ENCODE measurements around the gene CADM2.
"Not testable (repeated sequence)": the region's sequence is repeated elsewhere in the genome, so short reads cannot be mapped to it uniquely, and the experiment has no call there.

The CADM2 gene

DNA sequence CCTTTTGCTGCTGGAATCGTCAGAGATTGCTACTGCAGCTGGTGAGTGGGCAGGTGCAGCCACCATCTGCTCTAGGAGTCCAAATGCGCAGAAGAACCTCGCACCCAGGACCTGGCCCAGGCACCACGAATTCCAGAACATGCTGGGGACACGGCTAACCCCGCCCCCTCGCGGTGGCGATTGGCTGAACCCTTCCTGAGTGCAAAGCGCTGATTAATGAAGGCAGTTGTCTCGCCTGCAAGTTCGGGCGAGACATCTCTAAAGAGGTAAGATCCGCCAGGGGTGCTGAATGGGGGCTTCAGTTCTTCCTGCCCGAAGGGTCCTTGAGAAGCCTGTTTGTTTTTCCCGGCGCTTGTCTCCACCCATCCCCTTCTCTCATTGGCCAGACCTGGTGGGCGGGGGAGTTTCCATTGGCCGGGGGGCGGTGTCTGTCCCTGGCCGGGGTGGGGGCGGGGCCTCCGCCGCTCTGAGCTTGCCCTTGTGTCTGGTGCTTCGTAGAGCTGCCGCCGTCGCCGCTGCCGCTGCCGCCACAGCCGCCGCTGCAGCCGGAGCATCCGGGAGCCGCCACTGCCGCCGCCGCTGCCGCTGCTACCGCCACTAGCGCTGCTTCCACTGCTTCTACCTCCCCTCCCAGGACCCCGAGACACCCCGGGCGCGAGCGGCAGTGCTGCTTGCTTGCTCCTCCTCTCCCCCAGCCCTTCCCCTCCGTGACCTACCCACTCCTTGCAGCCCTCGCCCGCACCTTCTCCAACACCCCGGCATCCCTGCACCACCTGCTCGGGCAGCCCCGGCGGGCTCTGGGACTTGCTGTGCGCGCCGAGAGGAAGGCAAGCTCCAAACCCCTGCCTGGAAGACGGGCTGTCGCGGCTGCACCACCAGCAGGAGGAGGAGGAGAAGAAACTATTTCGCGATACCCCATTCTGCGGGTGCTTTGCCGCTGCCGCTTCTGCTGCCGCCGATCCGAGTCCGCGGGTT is at the start of gene CADM2:
Gene CADM2 (plus strand): TSS at position 495 of the 975 bp plus-strand sequence.
- DNase-seq (ENCODE audit: low spot score) = peak; percentile 96

DNA sequence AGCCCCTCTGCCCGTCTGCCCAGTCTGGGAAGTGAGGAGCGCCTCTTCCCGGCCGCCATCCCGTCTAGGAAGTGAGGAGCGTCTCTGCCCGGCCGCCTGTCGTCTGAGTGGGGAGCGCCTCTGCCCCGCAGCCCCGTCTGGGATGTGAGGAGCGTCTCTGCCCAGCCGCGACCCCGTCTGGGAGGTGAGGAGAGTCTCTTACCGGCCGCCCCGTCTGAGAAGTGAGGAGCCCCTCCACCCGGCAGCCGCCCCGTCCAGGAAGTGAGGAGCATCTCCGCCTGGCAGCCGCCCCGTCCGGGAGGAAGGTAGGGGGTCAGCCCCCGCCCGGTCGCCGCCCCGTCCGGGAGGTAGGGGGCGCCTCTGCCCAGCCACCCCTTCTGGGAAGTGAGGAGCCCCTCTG is 40.2 kb upstream of the CADM2 start:
- not testable (repeated sequence) for DNase-seq (ENCODE audit: low spot score)

DNA sequence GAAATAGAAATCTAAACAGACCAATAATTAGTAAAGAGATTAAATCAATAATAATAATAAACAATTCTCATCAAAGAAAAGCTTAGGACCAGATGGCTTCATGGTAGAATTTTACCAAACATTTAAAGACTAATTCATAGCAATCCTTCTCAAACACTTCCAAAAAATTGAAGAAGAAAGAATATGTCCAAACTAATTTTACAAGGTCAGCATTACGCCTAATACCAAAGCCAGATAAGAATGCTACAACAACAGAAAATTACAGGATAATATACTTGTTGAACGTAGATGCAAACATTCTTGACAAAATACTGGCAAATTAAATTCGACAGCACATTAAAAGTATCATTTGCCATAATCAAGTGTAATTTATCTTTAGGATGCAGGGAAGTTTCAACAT is 36.1 kb upstream of the CADM2 start:
- DNase-seq (ENCODE audit: low spot score) = no peak

DNA sequence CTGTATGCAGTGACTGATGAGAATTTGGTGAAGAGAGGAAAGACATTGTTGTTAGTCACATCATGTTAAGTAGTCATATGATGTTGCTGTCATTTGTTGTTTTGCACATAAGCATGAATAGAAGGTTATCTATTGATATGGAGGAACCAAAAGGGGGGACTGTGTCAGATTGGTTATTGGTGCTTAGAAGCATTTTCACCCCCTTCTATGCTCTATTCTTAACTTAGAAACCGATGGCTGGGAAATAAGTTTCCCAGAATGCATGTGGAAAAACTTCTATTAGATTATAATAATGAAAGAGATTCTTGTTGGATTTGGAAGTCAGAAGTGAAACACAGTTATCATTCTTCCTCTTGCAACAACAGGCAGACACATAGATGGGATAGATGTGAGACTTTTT is 33.2 kb upstream of the CADM2 start:
- DNase-seq (ENCODE audit: low spot score) = no peak

DNA sequence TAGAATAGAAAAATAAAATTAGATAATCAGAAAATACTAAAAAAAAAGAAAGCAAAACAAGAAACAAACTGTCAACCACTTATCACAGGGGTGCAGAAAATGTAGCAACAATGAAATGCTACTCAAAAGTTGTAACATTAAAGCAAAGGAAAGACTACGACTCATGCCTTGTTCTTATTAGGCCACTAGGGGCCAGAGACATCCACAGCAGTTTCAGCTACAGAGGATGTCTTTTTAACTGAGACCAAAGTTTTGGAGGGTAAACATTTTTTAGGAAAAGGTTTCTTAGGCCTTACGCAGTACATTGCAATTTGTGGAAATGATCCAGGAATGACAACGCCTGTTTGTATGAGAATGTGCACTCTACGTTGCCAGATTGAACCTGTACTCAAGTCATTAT is 15.4 kb upstream of the CADM2 start:
- DNase-seq (ENCODE audit: low spot score) = peak; percentile 5

DNA sequence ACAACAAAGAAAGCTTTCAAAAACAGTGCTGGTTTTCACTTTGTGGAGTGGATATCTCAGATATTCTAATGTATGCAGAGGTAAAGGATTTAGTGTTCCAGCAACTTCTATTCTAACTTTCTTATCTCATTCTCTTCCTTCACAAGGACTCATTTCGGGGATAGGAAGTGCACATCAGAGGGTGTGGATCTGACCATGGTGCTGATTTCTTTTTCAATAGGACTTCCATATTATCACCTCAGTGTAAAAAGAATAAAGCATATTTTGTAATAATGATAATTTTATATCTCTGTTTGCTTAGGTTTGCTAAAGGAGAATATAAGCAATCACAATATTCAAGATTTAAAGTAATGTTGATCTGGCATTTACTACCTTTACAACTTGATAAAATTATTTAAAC is 12.5 kb upstream of the CADM2 start:
- no peak for DNase-seq (ENCODE audit: low spot score)

DNA sequence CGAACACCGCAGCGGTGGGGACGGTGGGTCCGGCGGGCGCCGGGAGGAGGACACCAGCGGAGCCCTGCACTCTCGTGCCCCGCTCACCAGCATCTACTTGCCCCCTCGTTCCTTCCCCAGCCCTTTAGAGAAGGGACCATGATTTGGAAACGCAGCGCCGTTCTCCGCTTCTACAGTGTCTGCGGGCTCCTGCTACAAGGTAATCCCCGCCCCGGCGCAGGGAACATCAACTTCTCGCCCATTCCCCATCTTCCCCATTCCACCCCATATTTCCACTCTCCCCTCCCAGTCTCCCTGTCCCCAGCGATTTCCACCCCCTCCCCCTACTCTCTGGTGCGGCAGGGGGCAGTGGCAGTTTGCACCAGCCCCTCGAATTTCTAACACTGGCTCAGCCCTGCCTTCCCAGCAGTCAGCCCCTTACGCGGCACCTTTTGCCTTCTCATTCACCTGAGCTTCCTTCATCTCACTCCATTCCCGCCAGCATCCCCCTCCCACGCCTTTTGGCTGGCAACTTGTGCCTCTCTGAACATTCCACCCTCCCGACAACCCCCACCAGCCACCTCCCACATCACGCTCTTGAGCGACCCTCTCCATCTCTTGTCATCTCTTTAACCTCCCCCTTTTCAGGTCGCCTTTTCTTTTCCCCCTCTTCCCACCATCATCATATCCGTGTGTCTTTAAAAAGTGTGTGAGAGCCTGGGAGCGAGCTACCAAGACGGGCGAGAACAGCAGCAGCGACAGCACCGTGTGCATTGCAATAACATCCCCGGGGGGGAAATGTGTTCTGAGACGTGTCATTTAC is 882 bp downstream of the CADM2 start:
- peak; percentile 63 for DNase-seq (ENCODE audit: low spot score)

DNA sequence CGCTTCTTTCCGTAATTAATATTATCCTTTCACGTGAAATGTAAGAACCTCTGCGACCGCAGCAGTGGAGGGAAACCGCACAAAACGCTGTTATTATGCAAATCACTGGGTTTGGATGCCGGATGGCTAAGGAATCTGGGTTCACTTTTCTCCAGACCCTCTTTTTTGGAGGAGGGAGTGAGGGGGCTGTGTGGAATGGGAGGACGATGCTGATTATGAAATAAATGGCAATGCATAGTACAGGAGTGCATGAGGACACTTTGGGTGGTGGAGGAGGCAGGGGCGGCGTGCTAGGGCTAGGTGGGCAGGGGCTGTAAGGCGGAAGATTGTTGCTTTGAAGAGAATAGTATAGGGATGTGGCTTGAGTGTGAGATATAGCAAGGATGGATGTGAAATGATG is 1.8 kb downstream of the CADM2 start:
- no peak for DNase-seq (ENCODE audit: low spot score)

DNA sequence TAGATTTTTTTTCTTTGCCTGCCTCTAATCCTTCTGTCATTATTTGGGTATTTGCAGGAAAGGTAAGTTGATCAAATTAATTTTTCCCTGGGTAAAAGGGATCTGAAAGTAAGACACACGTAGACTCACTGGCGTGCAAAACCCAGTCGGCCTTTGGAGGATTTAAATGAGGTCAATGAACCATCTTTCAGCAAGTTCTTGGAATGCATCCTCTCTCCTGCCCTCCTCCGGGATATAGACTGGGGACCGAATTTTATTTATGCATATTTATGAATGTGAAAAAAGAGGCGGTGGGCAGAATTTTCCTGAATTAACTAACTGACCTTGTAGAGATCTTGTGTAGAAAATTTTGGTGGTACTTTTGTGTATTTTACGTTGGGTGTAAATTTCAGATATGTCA is 2.2 kb downstream of the CADM2 start:
- peak; percentile 76 for DNase-seq (ENCODE audit: low spot score)

DNA sequence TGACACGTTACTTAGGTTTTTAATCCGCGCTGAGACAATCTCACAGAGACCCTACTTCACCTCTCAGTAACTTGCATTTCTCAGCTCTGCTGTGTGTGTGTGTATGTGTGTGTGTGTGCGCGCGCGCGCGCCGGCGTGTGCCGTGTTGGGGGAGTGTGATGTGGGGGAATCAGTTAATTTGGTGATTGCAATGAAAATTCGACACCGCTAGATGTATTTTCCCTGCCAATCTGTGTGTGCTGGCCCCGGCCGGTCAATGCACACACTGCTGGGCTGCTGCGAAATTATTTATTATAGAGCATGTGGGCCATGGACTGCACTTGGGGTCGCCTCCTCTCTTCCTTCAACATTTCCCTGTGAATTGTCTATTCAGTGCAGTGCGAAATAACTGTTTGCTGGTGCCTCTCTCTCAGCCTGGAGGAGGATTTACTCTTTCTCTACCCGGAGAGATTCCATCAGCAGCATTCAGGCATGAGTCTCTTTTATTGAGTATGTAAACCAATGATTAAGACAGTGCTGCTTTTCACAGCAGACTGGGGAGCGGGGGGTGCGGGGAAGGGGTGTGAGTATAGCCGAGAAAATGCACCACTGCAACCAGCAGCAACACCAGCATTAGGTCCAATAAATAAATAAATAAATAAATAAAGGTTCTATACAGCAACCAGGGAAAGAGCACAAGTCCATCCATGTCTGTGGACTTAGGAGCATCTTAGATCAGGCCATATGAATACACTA is 2.9 kb downstream of the CADM2 start:
- DNase-seq (ENCODE audit: low spot score) = peak; percentile 55

DNA sequence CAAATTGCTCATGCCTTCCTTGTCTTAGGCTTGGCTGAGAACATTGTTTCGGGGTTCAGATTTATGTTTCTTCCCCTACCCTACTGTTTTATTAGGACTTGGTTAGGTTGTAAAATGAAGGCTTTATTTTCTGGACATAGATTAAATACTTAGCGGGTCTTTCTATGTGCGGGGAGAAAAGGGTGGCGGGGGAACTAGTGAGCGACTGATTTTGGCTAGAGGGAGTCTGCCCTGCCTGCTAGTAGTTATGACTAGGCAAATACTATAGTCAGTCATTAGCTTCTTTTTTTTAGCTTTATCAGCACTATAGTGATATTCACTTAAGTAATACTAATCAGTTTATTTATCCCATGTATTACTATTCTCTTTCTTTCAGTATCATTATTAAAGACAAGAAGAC is 3.6 kb downstream of the CADM2 start:
- peak; percentile 58 for DNase-seq (ENCODE audit: low spot score)

DNA sequence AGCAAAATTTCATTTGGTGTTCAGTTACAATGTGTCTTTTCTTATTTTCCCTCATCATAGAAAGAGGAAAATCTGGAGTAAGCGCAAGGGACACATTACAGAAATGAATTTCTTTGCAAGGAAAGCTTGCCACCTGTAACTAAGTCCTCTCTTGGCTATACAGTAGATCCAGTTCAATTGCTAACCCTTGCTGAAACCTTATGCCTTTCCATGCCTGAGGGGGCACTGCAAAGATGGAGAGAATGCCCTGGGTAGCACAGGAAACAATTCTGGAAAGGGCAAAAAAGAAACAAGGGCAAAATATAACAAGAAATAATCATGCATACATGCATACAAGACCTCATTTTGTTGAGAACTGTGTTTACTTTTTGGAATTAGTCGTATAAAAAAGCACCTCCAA is 4.3 kb downstream of the CADM2 start:
- peak; percentile 63 for DNase-seq (ENCODE audit: low spot score)

DNA sequence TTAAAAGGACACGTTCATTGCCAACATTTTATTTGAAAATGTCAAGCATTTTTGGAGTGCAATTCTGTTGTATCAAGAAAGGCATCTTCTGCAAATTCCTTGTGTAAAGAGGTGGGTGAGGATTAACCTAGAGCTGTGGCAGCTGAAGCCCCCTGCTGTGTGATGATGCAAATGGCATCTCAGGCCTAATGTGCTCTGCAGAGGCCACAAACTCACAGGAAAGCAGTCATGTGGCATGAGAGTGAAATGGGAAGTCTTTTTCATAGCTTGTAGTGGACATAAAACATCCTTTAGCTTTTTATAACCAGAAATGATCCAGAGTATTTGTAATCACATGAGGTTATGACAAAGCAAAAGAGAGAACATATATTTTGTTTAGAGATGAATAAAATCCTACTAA is 6.4 kb downstream of the CADM2 start:
- peak; percentile 93 for DNase-seq (ENCODE audit: low spot score)

DNA sequence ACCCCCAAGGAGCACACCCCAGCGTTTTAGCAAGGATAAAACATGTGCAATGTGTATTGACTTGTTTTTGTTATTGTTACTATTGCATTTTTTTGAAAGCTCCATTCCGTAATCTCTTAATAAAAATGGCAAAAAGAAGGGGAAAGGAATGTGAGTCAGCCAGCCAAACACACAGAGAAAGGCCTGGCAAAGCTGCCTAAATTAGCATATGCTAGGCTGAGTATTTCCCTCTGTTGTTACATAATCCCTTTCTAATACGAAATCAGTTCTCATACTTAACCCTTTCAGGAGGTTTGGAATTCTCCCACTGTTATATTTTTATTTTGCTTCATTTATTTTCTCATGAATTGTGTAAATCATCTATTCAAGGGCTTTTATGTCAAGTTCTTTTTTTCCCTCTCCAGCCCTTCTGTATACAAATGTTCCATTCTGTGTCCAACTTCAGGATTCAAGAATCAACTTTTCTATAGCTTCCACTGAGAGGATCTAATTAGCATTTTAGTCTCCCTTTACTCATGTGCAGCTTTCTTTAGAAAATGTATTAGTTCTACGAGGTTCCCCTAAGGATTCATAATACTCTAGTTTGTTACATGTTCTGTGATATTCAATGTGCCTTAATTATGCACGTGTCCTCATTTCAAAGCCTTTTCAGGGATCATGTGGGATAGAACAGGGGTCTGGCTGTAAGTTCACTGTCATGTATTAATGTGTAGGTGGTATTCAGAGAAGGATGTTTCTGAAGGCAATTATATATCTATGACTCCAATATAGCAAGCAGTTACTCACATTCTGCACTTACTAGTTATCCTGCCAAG is 9.2 kb downstream of the CADM2 start:
- peak; percentile 90 for DNase-seq (ENCODE audit: low spot score)

DNA sequence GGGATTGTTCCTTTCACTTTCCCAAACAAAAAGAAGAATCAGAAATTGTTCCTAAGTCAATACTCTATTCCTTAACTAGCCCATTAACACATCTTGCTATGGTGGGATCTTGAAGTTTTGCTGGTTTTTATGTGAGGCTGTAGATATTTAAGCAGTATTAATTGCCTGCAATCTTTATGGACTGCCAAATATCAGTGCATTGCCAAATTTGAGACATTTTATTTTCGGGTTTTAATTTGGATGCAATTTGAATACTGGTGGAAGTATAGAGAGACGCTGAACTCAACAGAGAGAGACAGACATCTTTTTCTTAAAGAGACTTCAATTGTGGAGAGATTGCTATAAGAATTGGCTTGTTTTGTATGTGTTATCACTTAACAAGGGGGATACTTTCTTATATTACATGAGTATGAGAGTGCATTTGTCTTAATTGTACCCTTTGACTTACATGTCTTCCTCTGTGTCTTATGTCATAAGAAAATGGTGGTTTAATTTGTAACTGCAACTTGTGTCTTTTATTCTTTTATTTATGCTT is 10.0 kb downstream of the CADM2 start:
- DNase-seq (ENCODE audit: low spot score) = peak; percentile 61

DNA sequence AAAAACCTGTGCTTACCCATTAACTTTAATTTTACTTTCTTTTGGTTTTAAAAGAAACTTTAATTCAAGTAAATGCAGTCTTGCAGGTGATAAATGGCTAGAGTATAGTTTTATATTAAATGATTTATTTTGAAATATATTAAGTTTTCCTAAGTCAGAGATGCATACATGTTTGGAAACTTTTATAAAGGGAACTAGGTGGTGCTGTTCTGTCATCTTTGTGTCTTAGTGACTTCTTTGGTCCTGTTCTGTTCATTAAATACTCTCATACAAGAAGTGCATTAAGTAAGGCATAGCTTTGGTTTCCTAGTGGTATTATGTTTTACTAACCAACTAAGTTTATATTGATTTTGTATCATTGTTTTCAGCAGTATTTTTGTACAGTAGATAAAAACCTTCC is 15.6 kb downstream of the CADM2 start:
- peak; percentile 44 for DNase-seq (ENCODE audit: low spot score)

DNA sequence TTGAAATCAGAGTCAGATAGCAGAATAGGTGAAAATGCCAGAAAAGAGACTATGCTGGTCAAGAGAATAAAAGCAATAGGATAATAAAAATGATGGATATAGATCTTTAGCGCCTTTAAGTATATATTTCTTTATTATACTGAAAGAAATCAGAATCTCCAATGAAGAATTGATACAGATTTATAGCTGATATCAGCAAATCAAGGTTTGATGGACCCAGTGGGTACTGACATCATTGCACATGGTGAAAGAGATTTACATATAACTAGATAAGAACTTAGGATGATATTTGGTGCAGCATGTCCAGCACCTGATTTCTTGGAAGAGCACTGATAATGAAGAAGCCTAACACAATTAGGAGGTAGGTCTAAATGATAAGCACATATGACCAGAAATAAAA is 18.2 kb downstream of the CADM2 start:
- no peak for DNase-seq (ENCODE audit: low spot score)

DNA sequence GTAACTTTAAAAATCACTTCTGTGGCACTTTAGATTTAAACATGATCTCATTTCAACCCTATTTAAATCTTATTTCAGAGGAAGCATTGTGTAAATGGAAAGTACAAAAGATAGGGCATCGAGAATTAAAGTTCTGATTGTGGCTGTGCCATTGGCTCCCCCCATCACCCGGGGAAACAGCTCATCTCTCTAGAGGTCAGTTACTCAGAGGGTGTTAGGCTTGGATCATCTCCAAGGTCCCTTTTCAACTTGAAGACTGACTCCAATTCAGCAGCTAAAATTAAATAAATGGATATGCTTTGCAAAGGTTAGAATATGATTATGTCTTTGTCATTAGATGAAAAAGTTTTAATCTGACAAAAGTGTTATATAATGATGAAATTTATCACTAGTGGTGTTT is 20.1 kb downstream of the CADM2 start:
- no peak for DNase-seq (ENCODE audit: low spot score)

DNA sequence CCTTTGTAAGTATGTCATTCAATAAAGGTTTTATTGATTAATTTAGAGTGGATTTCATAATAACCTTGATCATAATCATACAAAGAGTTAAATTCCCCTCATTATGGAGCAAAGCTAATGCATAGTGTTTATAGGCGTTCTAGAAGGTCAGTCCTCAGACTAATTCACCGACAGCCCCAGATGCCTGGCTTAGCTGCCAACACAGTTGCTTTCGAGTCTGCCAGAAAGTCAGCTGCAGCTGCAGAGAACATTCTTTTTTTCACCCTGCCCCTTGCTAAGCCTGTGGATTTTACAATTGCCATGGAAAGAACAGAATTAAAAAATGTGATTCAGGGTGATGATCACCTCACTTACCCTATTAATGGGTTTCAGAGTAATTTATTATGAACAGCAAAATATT is 21.2 kb downstream of the CADM2 start:
- DNase-seq (ENCODE audit: low spot score) = peak; percentile 39

DNA sequence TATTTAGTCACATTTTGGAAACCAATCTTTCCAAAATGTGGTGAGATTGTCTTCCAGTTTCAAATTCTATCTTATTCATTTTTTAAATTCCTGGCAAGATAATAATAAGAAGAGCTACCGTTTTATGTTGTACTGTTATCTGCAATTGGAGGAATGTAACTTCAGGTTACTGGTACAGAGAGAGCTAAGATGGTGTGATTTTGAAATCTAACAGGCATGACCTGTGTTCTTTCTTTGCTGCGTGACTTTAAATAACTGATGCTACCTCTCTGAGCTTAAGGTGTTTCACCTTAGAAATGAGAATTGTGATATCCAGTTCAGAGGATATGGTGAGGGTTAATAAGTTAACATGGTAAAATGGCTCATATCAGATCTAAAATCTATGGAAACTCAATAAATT is 21.7 kb downstream of the CADM2 start:
- no peak for DNase-seq (ENCODE audit: low spot score)

DNA sequence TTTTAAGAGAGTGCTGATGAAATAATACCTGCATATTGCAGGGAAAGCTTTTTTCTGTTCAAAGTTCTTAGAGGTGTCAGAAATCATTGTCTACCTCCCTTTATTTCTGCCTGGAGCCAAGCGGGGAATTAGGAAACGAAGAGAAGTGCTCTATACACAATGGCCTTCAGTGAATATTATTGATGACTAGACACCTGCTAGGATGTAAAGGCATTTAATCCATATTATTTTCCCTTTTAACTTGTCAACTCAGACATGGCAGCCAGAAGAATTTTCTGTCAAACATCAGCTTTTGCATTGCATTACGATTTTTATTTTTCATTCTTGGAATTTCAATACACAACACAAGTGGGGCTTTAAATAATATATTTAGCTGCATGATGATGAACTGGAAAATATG is 24.7 kb downstream of the CADM2 start:
- no peak for DNase-seq (ENCODE audit: low spot score)
